GM18498 (cell line): ENCODE measurements around the gene HOXD1.

ENCODE experiments used
- ATAC-seq: cut with Tn5 transposase; IDR thresholded peaks from one replicate; pipeline ENCODE4 v1.9.1; 2021; ENCODE audit warnings: mild to moderate bottlenecking, moderate library complexity; ENCODE audit not compliant: unreplicated experiment

The HOXD1 gene

DNA sequence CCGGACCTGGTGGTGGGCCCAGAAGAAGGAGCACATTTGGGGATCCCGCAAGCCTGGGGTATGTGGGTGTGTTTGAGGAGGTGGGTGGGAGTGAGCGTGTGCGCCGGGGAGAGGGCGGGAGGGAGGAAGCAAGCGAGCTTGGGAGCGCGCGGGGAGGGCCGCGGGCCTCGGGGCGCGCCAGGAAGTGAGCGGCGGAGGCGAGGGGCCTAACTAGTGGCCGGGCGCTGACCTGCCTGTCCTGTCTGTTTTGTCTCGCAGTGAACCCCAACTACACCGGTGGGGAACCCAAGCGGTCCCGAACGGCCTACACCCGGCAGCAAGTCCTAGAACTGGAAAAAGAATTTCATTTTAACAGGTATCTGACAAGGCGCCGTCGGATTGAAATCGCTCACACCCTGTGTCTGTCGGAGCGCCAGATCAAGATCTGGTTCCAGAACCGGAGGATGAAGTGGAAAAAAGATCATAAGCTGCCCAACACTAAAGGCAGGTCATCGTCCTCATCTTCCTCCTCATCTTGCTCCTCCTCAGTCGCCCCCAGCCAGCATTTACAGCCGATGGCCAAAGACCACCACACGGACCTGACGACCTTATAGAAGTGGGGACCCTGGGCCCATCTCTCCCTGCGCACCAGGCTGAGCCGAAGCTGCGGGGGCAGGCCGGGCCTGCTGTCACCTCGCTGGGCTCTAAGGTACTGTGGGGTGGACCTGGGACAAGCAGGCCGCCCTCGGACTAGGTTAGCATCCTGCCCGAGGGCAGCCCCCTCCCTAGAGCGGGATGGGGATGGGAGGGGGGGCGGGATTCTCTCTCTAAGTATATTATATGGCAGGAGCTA is 35.9 kb upstream of the HOXD1 start:
- no peak for ATAC-seq

- ATAC-seq, result no peak
These were observed 33.8 kb upstream of the HOXD1 start for GRCh38 chr2:176154576-176155252.

GRCh38 chr2:176155356-176156044 is 33.0 kb upstream of the HOXD1 start:
- ATAC-seq, result no peak

DNA sequence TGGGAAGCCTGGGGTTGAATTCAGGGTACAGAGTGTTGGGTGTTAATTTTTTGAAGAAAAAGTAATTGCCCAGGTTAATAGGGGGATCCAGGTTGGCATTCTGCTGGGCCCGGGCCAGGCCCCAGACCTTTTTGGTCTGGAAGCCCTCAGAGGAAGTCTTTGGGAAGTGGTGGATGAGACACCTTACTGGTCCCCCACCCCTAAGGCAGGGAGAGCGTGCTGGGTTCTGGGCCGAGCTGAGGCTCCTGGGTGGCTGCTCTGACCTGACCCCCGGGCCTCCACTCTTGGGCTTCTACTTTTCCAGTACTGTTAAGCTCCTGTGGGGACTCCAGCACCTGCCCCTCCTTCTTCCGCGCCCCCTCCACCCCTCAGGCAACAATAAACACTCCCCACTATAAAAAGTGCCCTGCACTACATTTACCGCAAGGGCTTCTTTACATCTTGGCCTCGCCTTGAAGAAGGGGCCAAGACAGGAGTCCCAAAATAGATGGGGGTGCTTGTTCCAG is 32.1 kb upstream of the HOXD1 start:
- no peak for ATAC-seq

- no peak for ATAC-seq
These were observed 31.5 kb upstream of the HOXD1 start, which contains the start of gene HOXD3 for GRCh38 chr2:176156807-176157498. Gene HOXD3, plus strand, starts transcription at chr2:176157307. Its CDS starts 11,808 bp downstream, at chr2:176169115.

- ATAC-seq, result no peak
These were observed 30.8 kb upstream of the HOXD1 start for GRCh38 chr2:176157499-176158185.

- no peak for ATAC-seq
These were observed 30.3 kb upstream of the HOXD1 start for GRCh38 chr2:176158186-176158591.

GRCh38 chr2:176158855-176159662 is 29.4 kb upstream of the HOXD1 start:
- ATAC-seq, result no peak

DNA sequence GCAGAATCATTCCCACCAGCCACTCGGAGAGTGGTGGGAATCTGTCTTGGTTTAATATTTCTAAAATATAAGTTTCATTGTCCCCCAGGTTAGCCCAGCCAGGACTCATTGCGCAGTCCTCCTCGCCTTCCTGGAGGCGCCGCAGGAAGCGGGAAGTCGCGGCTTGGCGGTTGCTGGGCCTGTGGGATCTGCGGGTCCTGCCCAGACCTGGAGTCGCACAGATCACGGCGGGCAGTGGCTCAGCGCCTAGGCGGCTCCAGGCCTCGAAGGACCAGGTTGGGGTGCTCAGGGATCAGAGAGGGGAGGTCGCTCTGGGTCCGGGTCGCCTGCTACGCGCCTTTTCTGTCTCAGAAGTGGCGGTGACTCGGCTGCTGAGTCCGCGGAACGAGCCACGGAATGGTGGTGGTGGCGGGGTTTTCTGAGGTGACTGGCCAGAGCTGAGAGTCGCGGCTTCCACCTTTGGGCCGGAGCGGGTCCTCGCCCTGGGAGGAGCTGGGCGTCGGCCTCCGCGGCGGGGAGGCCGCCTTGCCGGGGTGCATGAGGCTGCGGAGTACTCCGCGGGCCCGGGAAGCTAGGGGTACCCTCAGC is 28.7 kb upstream of the HOXD1 start:
- no peak for ATAC-seq

DNA sequence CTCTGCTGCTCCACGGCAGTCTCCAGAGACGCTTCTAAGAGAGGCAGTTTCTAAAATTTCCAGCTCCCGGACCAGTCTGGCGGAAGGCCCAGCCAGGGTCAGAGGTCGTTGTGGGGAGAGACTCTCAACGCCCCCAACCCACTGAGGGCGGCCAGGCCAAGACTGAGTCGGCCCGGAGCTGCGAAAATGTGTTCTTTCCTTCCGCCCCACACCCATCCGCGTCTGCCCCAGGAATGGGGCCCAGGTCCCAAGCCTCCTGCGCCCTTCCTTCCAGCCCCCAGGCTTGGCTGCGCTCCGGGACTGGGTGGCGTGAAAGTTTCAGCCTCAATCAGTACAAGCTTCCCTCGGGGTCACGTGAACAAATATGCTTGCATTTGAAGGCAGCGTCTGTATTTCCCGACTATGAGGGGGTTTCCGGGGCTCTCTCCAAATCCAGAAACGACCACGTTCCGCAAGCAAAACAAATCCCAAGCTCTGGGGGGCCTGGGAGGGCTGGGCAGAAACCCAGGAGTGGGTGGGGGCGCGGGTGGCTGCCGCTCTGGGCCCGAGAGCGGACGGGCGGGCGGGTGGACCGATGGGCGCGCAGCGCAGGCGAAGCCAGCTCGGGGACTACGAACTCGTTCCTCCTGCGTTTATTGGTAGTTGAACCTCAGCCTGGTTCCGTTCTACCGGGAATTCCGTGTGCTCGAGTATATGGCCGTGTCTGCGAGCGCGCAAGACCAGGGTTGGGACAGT is 28.1 kb upstream of the HOXD1 start:
- ATAC-seq, result no peak

DNA sequence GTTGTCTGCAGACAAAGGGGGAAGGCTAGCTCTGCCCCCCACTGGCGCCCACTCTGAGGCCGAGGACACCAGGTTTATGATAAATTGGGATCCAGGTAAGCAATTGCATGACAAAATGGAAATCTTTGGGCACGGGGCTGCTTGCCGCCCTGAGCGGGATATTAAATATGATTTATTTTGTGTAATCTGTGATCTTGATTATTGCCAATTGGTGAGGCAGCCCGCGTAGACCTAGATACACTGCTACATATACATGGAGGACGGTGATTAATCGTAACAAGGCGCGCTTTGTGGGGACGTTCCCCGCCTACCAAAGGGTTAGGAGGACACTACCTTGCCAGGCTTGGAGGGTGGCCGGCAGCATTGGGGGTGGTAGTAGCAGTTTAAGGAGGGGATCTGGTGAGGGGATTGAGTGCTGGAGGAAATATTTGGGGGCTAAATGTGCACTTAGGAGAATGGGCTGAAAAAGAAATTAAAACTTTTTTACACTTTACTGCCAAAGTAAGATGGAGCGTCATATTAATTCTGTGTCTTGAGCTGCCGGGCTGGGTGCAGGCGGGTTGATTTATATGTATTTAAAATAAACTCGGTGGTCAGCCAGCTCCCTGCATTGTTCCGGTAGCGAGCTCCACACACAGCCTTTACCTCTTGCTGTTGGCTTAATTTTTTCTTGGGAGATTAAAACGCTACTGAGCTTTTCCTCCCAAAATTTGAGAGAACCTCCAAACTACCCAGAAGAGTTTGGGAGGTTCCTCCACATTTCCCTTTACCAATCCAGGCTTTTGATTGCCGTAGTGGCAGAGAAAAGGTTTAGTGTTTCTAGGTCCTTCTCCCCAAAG is 27.3 kb upstream of the HOXD1 start:
- no peak for ATAC-seq

GRCh38 chr2:176161825-176162626 is 26.4 kb upstream of the HOXD1 start:
- ATAC-seq, result no peak

DNA sequence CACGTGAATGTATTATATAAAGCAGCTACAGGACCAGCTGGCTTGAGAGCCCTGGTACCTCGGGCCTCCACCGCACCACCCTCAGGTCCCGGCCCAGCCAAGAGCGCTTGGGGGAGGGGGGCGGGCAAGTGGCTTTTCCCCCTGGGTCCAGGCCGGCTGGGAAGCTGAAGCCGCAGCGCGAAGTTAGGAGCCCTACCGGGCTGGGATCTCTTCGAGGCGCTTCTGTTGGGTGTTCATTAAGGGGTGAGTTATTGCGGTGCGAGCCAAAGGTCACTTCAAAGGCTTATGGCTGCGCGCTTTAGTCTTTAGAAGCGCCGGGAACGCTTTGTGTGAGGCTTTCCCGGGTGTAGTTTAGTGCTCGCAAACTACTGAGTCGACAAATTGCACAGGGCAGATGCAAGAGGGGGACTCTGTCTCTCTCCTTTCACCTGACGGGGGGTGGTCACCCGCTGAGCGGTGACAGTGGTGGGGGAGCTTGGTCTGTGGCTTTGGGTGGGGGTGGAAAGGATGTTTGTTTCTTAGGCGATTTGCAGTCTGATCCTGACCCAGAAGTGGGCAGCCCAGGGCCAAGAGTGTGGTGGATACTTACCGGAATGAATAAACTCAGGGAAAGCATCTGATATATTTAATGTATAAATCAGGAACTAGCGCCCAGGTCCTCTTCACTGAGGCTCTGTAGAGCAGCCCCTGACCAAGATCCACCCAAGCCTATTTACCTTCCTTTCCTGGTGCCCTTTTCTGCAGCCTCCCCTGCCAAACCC is 25.4 kb upstream of the HOXD1 start:
- ATAC-seq, result no peak

DNA sequence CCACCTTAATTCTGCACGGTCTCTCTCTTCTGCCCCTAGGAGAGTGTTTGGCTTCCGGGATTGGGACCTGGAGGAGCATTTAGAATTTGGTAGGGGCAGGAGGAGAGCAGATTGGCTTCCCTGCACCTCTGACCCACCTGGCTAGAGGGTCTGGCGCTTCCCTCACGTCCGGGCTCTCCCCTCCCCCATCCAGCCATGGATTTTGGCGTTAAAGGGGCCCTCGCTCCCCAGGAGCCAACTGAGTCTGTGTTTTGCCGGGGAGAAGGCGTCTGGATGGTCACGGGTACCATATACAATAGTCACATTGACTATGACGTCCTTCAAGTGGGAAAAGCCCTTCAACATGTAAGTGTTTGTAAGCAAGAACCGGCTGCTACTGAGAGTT is 24.8 kb upstream of the HOXD1 start:
- no peak for ATAC-seq

GRCh38 chr2:176164201-176164600 is 24.3 kb upstream of the HOXD1 start:
- ATAC-seq, result no peak
